HUES48 (cell line): ENCODE measurements around the gene MYPN.
"Not testable (repeated sequence)": the region's sequence is repeated elsewhere in the genome, so short reads cannot be mapped to it uniquely, and the experiment has no call there.

Experiments used
- H3K27ac ChIP-seq: one replicate; pipeline ENCODE4 v1.7.0; 2013; ENCODE audit warnings: low read depth, low read length, inconsistent platforms
- H3K27me3 ChIP-seq: 2 replicates; pipeline ENCODE4 v1.6.1; 2013; ENCODE audit warnings: mild to moderate bottlenecking, low read length; ENCODE audit not compliant: control insufficient read depth, insufficient read depth
- H3K36me3 ChIP-seq: 2 replicates; pipeline ENCODE4 v1.6.1; 2013; ENCODE audit warnings: low read length; ENCODE audit not compliant: control insufficient read depth, insufficient read depth
- H3K4me1 ChIP-seq: 2 replicates; pipeline ENCODE4 v1.6.1; 2013; ENCODE audit warnings: mild to moderate bottlenecking, low read length; ENCODE audit not compliant: control insufficient read depth, insufficient read depth
- H3K4me3 ChIP-seq: 2 replicates; pipeline ENCODE4 v1.5.1; 2013; ENCODE audit warnings: mild to moderate bottlenecking, low read depth, low read length
- H3K9ac ChIP-seq: 2 replicates; pipeline ENCODE4 v1.6.1; 2013; ENCODE audit warnings: mild to moderate bottlenecking, low read depth, low read length, moderate library complexity
- H3K9me3 ChIP-seq: 2 replicates; pipeline ENCODE4 v1.6.1; 2013; ENCODE audit warnings: low read length; ENCODE audit not compliant: control insufficient read depth, insufficient read depth

MYPN gene, protein sequence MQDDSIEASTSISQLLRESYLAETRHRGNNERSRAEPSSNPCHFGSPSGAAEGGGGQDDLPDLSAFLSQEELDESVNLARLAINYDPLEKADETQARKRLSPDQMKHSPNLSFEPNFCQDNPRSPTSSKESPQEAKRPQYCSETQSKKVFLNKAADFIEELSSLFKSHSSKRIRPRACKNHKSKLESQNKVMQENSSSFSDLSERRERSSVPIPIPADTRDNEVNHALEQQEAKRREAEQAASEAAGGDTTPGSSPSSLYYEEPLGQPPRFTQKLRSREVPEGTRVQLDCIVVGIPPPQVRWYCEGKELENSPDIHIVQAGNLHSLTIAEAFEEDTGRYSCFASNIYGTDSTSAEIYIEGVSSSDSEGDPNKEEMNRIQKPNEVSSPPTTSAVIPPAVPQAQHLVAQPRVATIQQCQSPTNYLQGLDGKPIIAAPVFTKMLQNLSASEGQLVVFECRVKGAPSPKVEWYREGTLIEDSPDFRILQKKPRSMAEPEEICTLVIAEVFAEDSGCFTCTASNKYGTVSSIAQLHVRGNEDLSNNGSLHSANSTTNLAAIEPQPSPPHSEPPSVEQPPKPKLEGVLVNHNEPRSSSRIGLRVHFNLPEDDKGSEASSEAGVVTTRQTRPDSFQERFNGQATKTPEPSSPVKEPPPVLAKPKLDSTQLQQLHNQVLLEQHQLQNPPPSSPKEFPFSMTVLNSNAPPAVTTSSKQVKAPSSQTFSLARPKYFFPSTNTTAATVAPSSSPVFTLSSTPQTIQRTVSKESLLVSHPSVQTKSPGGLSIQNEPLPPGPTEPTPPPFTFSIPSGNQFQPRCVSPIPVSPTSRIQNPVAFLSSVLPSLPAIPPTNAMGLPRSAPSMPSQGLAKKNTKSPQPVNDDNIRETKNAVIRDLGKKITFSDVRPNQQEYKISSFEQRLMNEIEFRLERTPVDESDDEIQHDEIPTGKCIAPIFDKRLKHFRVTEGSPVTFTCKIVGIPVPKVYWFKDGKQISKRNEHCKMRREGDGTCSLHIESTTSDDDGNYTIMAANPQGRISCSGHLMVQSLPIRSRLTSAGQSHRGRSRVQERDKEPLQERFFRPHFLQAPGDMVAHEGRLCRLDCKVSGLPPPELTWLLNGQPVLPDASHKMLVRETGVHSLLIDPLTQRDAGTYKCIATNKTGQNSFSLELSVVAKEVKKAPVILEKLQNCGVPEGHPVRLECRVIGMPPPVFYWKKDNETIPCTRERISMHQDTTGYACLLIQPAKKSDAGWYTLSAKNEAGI (N-terminal part only)

DNA sequence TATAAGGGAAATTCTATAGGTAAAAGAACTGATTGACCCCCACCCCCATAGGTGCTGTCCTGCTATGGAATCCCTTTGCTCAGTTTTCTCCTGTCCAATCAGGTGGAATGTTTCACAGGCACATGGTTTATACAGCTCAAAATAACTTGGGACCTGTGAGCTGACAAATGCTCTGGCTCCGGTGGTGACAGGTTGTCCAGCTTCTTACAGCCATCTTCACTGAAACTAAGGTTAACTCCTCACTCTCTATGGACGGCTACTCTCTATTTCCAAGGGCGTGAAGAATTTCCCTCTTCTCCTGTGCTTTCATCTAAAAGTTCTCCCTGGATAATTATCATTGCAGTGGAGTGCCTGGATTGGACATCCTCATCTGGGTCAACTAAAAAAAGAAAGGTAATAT lies at the start of gene MYPN:
Gene MYPN (plus strand): TSS at position 158 of the 400 bp plus-strand sequence. CDS start 11,951 bp downstream, outside the sequence.
- no peak within 1 kb of the TSS for H3K4me3 ChIP-seq

DNA sequence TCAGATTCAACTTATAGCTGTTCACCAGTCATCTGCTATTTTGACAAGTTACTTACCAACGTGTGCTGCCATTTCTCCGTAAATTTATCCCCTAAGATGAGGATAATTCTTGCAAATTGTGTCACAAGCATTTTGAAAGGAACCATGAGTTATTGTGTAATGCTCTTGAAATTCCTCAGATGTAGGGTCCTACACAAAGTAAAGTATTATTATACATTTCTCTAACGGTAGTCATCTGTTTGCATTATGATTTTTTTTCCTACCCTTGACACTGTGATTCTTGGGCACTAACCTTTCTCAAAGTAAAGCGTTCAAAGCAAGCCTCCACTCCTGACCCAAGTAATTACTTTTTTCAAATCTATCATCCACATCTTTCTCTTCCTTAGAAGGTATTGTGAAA lies 42.3 kb upstream of the MYPN start:
- Histone ChIP-seq H3K9me3 (no peaks in the 10 kb centered on the region), H3K36me3 (peaks cover 42% of the 10 kb centered on the region), H3K4me1 (peaks cover 7% of the 10 kb centered on the region; the same call in 1 of the 2 replicates), H3K27me3 (no peaks in the 10 kb centered on the region), H3K4me3 (no peak overlapping the region), H3K27ac (no peak overlapping the region), H3K9ac (no peak overlapping the region)

More for the DNA sequence above, at the start of gene MYPN:
- Histone ChIP-seq H3K27me3 (no peaks in the 10 kb centered on the region), H3K9me3 (no peaks in the 10 kb centered on the region), H3K36me3 (no peaks in the 10 kb centered on the region), H3K9ac (no peak within 1 kb of the TSS), H3K4me1 (peaks cover 10% of the 10 kb centered on the region; the same call in 1 of the 2 replicates), H3K27ac (no peak within 1 kb of the TSS)

DNA sequence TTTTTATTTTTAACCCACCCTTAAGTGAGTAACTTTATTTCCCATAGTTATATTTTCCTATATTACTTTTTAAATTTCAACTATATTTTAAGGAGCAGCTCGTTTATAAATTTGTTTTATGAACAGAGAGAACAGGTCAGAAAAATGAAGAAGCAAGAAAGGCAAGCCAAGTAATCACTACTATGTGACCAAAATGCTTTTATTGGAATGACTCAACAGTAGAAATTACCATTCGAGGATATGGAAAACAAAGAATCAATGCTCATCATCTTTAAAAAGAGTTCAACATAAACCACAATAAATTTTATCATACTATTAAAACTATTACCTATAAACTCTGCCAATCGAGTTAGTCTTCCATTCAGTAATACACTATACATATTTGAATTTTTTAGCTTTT lies 41.8 kb upstream of the MYPN start:
- no peaks in the 10 kb centered on the region for H3K27me3 ChIP-seq
- no peak overlapping the region for H3K4me3 ChIP-seq
- no peak overlapping the region for H3K9ac ChIP-seq
- H3K36me3 ChIP-seq, result peaks cover 43% of the 10 kb centered on the region
- no peak overlapping the region for H3K27ac ChIP-seq
- peaks cover 12% of the 10 kb centered on the region; the same call in 1 of the 2 replicates for H3K4me1 ChIP-seq
- no peaks in the 10 kb centered on the region for H3K9me3 ChIP-seq

GRCh38 chr10:68073631-68074030 lies 35.7 kb upstream of the MYPN start:
- peaks cover 28% of the 10 kb centered on the region for H3K36me3 ChIP-seq
- H3K4me1 ChIP-seq, result peaks cover 29% of the 10 kb centered on the region
- no peak overlapping the region for H3K27ac ChIP-seq
- peak overlapping the region; percentile 76; the same call in 1 of the 2 replicates for H3K9ac ChIP-seq
- H3K4me3 ChIP-seq, result peak overlapping the region; percentile 91
- no peaks in the 10 kb centered on the region for H3K27me3 ChIP-seq
- H3K9me3 ChIP-seq, result no peaks in the 10 kb centered on the region

DNA sequence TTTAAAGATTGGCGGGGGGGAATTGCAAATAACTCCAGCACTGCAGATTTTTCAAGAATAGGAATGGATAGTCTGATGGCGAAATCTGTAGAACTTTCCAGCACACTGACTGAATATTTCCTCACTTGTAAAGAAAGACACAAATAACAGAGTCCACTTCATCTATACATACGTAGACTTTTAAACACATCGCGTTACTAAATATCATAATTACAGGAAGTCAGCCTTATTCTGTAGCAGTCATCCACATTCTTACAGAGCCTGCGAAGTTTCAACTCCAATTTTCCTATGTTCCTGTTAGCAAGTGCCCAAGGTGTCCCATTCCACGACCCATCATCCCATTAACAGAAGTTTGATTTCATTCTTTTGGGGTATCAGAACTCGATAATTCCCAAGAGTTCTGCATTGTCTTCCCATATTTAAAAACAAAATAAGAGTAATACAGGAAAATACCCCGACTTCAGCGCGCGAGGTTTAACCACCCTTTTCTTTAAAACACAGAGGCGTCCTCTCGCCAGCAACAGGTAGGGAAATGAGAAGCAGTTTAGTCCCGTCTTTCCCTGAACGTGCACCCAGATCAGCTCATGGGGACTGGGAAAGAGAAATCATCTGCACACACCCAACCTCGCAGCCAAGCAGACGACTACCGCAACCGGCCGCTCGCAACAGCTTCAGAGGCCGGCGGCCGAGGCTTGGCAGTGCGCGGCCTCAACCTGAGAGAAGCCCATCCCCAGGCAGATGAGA lies 35.1 kb upstream of the MYPN start:
- peak overlapping the region; percentile 97 for H3K27ac ChIP-seq
- no peaks in the 10 kb centered on the region for H3K9me3 ChIP-seq
- H3K4me1 ChIP-seq, result peaks cover 29% of the 10 kb centered on the region
- H3K4me3 ChIP-seq, result peak overlapping the region; percentile 91
- H3K9ac ChIP-seq, result peak overlapping the region; percentile 76
- H3K36me3 ChIP-seq, result peaks cover 22% of the 10 kb centered on the region
- no peaks in the 10 kb centered on the region for H3K27me3 ChIP-seq

GRCh38 chr10:68074775-68075549 lies 34.3 kb upstream of the MYPN start, which contains the start of gene HERC4:
Gene HERC4 (minus strand): TSS chr10:68075283. CDS start chr10:68073108, 2,175 bp downstream.
- Histone ChIP-seq H3K4me3 (peak within 1 kb of the TSS; percentile 91), H3K9ac (peak within 1 kb of the TSS; percentile 76), H3K27ac (peak within 1 kb of the TSS; percentile 97)

GRCh38 chr10:68075550-68076004 lies 33.7 kb upstream of the MYPN start:
- H3K27me3 ChIP-seq, result no peaks in the 10 kb centered on the region
- H3K27ac ChIP-seq, result peak overlapping the region; percentile 52
- peaks cover 14% of the 10 kb centered on the region for H3K36me3 ChIP-seq
- peak overlapping the region; percentile 40 for H3K4me3 ChIP-seq
- H3K9me3 ChIP-seq, result no peaks in the 10 kb centered on the region
- H3K4me1 ChIP-seq, result peaks cover 29% of the 10 kb centered on the region
- no peak overlapping the region; the same call in 1 of the 2 replicates for H3K9ac ChIP-seq

More at GRCh38 chr10:68074775-68075549, 34.3 kb upstream of the MYPN start, which contains the start of gene HERC4:
- Histone ChIP-seq H3K4me1 (peaks cover 29% of the 10 kb centered on the region), H3K9me3 (no peaks in the 10 kb centered on the region), H3K36me3 (peaks cover 16% of the 10 kb centered on the region), H3K27me3 (no peaks in the 10 kb centered on the region)

DNA sequence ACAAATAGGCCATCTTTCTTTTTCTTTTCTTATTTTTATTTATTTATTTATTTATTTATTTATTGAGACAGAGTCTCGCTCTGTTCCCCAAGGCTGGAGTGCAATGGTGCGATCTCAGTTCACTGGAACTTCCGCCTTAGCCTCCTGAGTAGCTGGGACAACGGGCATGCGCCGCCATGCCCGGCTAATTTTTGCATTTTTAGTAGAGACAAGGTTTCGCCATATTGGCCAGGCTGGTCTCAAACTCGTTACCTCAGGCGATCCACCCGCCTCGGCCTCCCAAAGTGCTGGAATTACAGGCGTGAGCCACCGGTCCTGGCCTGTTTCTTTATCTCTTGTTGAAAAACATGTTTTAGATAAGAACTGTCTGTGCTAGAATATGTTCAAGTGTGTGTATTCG lies 33.2 kb upstream of the MYPN start:
- H3K4me1 ChIP-seq, result peaks cover 27% of the 10 kb centered on the region

GRCh38 chr10:68077026-68077425 lies 32.3 kb upstream of the MYPN start:
- no peak overlapping the region for H3K27ac ChIP-seq
- H3K36me3 ChIP-seq, result 0 out of 2 replicates have a peak, but pooled peaks cover 1% of the 10 kb centered on the region
- peaks cover 28% of the 10 kb centered on the region for H3K4me1 ChIP-seq
- H3K4me3 ChIP-seq, result no peak overlapping the region
- no peaks in the 10 kb centered on the region for H3K27me3 ChIP-seq
- H3K9me3 ChIP-seq, result no peaks in the 10 kb centered on the region
- H3K9ac ChIP-seq, result no peak overlapping the region

More for the DNA sequence above, 33.2 kb upstream of the MYPN start:
- H3K27me3 ChIP-seq, H3K4me3 ChIP-seq, H3K27ac ChIP-seq, H3K9me3 ChIP-seq, H3K9ac ChIP-seq: not testable (repeated sequence)
- H3K36me3 ChIP-seq, result peaks cover 11% of the 10 kb centered on the region
